Mucosa of rectum (tissue), 2 donors: Measurements from ENCODE around the gene MSMB.
"Not testable (repeated sequence)": the region's sequence is repeated elsewhere in the genome, so short reads cannot be mapped to it uniquely, and the experiment has no call there.

ENCODE experiments used
- H3K27ac ChIP-seq, 2 donors: one replicate each; pipeline ENCODE4 v1.7.0; 2013; ENCODE audit warnings: inconsistent platforms in 2 of 2, low read depth in 2 of 2, low read length in 2 of 2
- H3K27me3 ChIP-seq, 2 donors: one replicate each; pipeline ENCODE4 v1.7.0; 2013; ENCODE audit warnings: low read length in 2 of 2; ENCODE audit not compliant: control insufficient read depth in 2 of 2, insufficient read depth in 2 of 2
- H3K36me3 ChIP-seq, 2 donors: one replicate each; pipeline ENCODE4 v1.7.0; 2013; ENCODE audit warnings: low read length in 2 of 2; ENCODE audit not compliant: control insufficient read depth in 2 of 2, insufficient read depth in 2 of 2
- H3K4me1 ChIP-seq, 2 donors: one replicate each; pipeline ENCODE4 v1.7.0; 2013; ENCODE audit warnings: low read length in 2 of 2, mild to moderate bottlenecking in 1 of 2; ENCODE audit not compliant: control insufficient read depth in 2 of 2, insufficient read depth in 2 of 2
- H3K4me3 ChIP-seq, 2 donors: one replicate each; pipeline ENCODE4 v1.7.0; 2013; ENCODE audit warnings: low read length in 2 of 2
- H3K9ac ChIP-seq, 2 donors: one replicate each; pipeline ENCODE4 v1.7.0; 2013; ENCODE audit warnings: low read length in 2 of 2, low read depth in 1 of 2, mild to moderate bottlenecking in 1 of 2
- H3K9me3 ChIP-seq, 2 donors: one replicate each; pipeline ENCODE4 v1.7.0; 2013; ENCODE audit warnings: low read length in 2 of 2; ENCODE audit not compliant: control insufficient read depth in 2 of 2
- donor health status: healthy.
- donor health status: Normal muscosa, but diverticular disease.

Gene MSMB

GRCh38 chr10:46069771-46070463, 23.8 kb upstream of the MSMB start:
- Histone ChIP-seq H3K4me3 (no peak overlapping the region), H3K27ac (no peak overlapping the region), H3K9ac (no peak overlapping the region), H3K36me3 (no peaks in the 10 kb centered on the region), H3K27me3 (no peaks in the 10 kb centered on the region), H3K9me3 (no peaks in the 10 kb centered on the region), H3K4me1 (no peaks in the 10 kb centered on the region)

GRCh38 chr10:46068905-46069304, 22.8 kb upstream of the MSMB start:
- no peaks in the 10 kb centered on the region for H3K27me3 ChIP-seq
- H3K27ac ChIP-seq = no peak overlapping the region
- no peaks in the 10 kb centered on the region for H3K36me3 ChIP-seq
- no peaks in the 10 kb centered on the region for H3K4me1 ChIP-seq
- H3K9me3 ChIP-seq = no peaks in the 10 kb centered on the region
- no peak overlapping the region for H3K9ac ChIP-seq
- H3K4me3 ChIP-seq = no peak overlapping the region

- no peaks in the 10 kb centered on the region for H3K36me3 ChIP-seq
- H3K4me1 ChIP-seq = no peaks in the 10 kb centered on the region
- no peak overlapping the region for H3K4me3 ChIP-seq
- no peaks in the 10 kb centered on the region for H3K27me3 ChIP-seq
- H3K9ac ChIP-seq = no peak overlapping the region
- no peaks in the 10 kb centered on the region for H3K9me3 ChIP-seq
- H3K27ac ChIP-seq = no peak overlapping the region
Measured at GRCh38 chr10:46068117-46068516, 22.0 kb upstream of the MSMB start.

GRCh38 chr10:46064269-46064817, 18.3 kb upstream of the MSMB start:
- H3K9ac ChIP-seq = no peak overlapping the region
- no peaks in the 10 kb centered on the region for H3K4me1 ChIP-seq
- no peak overlapping the region for H3K27ac ChIP-seq
- no peaks in the 10 kb centered on the region for H3K9me3 ChIP-seq
- no peak overlapping the region for H3K4me3 ChIP-seq
- H3K27me3 ChIP-seq = no peaks in the 10 kb centered on the region
- no peaks in the 10 kb centered on the region for H3K36me3 ChIP-seq

GRCh38 chr10:46062723-46063428, 16.8 kb upstream of the MSMB start:
- no peaks in the 10 kb centered on the region for H3K9me3 ChIP-seq
- no peaks in the 10 kb centered on the region for H3K36me3 ChIP-seq
- H3K4me1 ChIP-seq = no peaks in the 10 kb centered on the region
- H3K27me3 ChIP-seq = no peaks in the 10 kb centered on the region
- H3K9ac ChIP-seq = no peak overlapping the region
- no peak overlapping the region for H3K4me3 ChIP-seq
- no peak overlapping the region for H3K27ac ChIP-seq

GRCh38 chr10:46060706-46061105, 14.6 kb upstream of the MSMB start:
- Histone ChIP-seq H3K36me3 (no peaks in the 10 kb centered on the region), H3K9ac (no peak overlapping the region), H3K4me1 (no peaks in the 10 kb centered on the region), H3K27me3 (no peaks in the 10 kb centered on the region), H3K4me3 (no peak overlapping the region), H3K9me3 (no peaks in the 10 kb centered on the region), H3K27ac (no peak overlapping the region)

GRCh38 chr10:46057927-46058326, 11.9 kb upstream of the MSMB start:
- not testable (repeated sequence) for H3K36me3 ChIP-seq, H3K4me1 ChIP-seq, H3K9me3 ChIP-seq, H3K27ac ChIP-seq, H3K4me3 ChIP-seq, H3K9ac ChIP-seq, H3K27me3 ChIP-seq

GRCh38 chr10:46057038-46057437, 11.0 kb upstream of the MSMB start:
- no peaks in the 10 kb centered on the region for H3K36me3 ChIP-seq
- H3K27me3 ChIP-seq = no peaks in the 10 kb centered on the region
- H3K9ac ChIP-seq = no peak overlapping the region
- H3K27ac ChIP-seq = no peak overlapping the region
- no peaks in the 10 kb centered on the region for H3K4me1 ChIP-seq
- no peaks in the 10 kb centered on the region for H3K9me3 ChIP-seq
- no peak overlapping the region for H3K4me3 ChIP-seq

- no peaks in the 10 kb centered on the region for H3K36me3 ChIP-seq
- no peaks in the 10 kb centered on the region for H3K4me1 ChIP-seq
- no peak overlapping the region for H3K27ac ChIP-seq
- no peaks in the 10 kb centered on the region for H3K9me3 ChIP-seq
- H3K9ac ChIP-seq = no peak overlapping the region
- peaks cover 0 to 3% of the 10 kb centered on the region in 2 donors for H3K27me3 ChIP-seq
- no peak overlapping the region for H3K4me3 ChIP-seq
Measured at GRCh38 chr10:46055771-46056170, 9.7 kb upstream of the MSMB start.

GRCh38 chr10:46053534-46054434, 7.7 kb upstream of the MSMB start:
- H3K36me3 ChIP-seq = no peaks in the 10 kb centered on the region
- peaks cover 0 to 3% of the 10 kb centered on the region in 2 donors for H3K27me3 ChIP-seq
- H3K27ac ChIP-seq = no peak overlapping the region
- H3K4me1 ChIP-seq = no peaks in the 10 kb centered on the region
- H3K4me3 ChIP-seq = no peak overlapping the region
- no peaks in the 10 kb centered on the region for H3K9me3 ChIP-seq
- H3K9ac ChIP-seq = no peak overlapping the region
